ENCODE measurements around the gene TNIP1. TPM values are rescaled to one million over a fixed set of nuclear protein-coding genes. Genes with fewer than 3 reads are reported as not detected.
A peak's percentile ranks its signal among the peaks of the same experiment; 100 is the strongest.

TNIP1 gene
- total RNA-seq, 1 donor from 2014 or later: 120 TPM

DNA sequence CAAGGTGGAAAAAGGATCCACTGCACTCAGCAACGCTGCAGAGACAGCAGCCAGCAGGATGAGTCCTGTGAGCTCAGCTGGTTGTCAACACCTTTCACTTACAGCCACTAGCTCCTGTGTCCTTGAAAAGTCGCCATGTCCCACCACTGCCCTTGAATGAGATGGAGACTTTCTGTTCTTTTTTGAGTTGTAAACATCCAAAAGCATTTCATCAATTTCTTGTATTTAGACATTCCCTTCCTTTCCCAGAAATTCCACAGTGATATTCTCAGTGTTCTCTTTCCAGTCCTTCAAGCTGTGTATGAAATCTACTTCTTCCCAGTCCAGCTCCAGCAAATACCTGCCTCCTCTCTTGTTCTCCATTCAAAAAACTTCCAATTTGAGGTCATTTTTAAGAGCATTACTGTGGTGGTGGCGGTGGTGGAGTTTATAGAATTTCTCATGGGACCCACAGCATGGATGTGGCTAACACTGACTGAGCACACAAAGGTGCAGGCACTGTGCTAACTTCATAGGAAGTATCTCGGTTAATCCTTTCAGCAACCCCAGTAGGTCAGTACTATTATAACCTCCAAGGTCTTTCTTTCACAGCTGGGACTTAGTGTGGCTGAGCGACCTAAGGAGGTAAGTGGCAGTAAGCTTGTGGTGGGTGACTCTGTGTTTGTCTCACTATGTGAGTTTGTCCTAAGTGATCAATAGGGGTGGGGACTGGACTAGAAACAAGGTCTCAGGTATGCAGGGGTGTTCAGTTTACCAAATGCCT lies 75.5 kb downstream of the TNIP1 start:
- intact Hi-C loops (cut with DNase I): no loop called here
- Histone ChIP-seq H3K27ac (peak overlapping the region; percentile 89), H3K36me3 (no peaks in the 10 kb centered on the region), H3K9me3 (no peaks in the 10 kb centered on the region), H3K4me3 (peak overlapping the region; percentile 25), H3K4me1 (peaks cover 46% of the 10 kb centered on the region), H3K27me3 (no peaks in the 10 kb centered on the region)
- TF ChIP-seq, protein P1, sequence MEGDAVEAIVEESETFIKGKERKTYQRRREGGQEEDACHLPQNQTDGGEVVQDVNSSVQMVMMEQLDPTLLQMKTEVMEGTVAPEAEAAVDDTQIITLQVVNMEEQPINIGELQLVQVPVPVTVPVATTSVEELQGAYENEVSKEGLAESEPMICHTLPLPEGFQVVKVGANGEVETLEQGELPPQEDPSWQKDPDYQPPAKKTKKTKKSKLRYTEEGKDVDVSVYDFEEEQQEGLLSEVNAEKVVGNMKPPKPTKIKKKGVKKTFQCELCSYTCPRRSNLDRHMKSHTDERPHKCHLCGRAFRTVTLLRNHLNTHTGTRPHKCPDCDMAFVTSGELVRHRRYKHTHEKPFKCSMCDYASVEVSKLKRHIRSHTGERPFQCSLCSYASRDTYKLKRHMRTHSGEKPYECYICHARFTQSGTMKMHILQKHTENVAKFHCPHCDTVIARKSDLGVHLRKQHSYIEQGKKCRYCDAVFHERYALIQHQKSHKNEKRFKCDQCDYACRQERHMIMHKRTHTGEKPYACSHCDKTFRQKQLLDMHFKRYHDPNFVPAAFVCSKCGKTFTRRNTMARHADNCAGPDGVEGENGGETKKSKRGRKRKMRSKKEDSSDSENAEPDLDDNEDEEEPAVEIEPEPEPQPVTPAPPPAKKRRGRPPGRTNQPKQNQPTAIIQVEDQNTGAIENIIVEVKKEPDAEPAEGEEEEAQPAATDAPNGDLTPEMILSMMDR (IDR thresholded peaks at IDR 0.05): no peak
- peak; percentile 18 for ATAC-seq
- DNase-seq: no peak

DNA sequence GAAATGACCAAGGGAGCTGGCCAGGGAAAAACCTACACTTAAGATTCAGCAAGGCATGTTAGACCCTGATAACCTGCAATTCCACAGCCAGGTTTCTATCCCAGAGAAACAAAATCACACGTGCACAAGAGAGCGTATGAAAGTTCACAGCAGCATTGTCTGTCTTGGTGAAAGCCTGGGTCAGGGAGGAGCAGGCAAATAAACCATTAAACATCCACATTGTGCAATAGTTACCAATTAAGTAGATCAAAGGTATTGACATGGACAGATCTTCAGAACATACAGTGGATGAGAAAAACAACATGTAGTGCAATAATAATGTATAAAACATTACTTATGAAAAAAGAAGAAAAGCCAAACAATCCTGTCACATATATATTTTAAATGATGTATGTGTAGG lies 76.3 kb downstream of the TNIP1 start:
- no peaks in the 10 kb centered on the region for H3K36me3 ChIP-seq
- ATAC-seq (no peak), DNase-seq (no peak)
- peak overlapping the region; percentile 89 for H3K27ac ChIP-seq
- H3K27me3 ChIP-seq: no peaks in the 10 kb centered on the region
- no peaks in the 10 kb centered on the region for H3K9me3 ChIP-seq
- peaks cover 46% of the 10 kb centered on the region for H3K4me1 ChIP-seq
- intact Hi-C loops (cut with DNase I): loop anchor here (5.0 kb wide), 1 partner anchor 113 kb away; no protein-coding TSS in a partner anchor
- no peak overlapping the region for H3K4me3 ChIP-seq
- TF ChIP-seq, protein P1 (IDR thresholded peaks at IDR 0.05): no peak

DNA sequence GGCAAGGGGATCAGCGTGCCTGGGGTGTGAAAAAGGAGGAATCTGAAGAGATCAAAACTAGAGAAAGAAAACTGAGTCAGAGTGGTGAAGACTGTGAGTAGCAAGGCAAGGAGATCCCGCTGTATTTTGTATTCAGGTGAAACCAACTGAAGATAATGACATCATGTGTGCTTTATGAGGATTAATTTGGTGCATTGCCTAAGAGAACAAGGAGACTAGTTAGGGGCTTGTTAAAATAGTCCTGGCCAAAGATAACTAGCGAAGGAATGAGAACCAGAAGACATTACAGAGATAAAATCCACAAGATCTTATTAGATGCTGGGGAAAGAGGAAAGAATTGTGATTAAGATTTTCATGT lies 77.4 kb downstream of the TNIP1 start:
- no peaks in the 10 kb centered on the region for H3K9me3 ChIP-seq
- peak overlapping the region; percentile 89 for H3K27ac ChIP-seq
- DNase-seq: no peak
- H3K36me3 ChIP-seq: no peaks in the 10 kb centered on the region
- no peak for ATAC-seq
- no peak overlapping the region for H3K4me3 ChIP-seq
- H3K4me1 ChIP-seq: peaks cover 41% of the 10 kb centered on the region
- H3K27me3 ChIP-seq: no peaks in the 10 kb centered on the region
- TF ChIP-seq, protein P1 (IDR thresholded peaks at IDR 0.05): no peak
- intact Hi-C loops (cut with DNase I): loop anchor here (5.0 kb wide), 1 partner anchor 114 kb away; no protein-coding TSS in a partner anchor

DNA sequence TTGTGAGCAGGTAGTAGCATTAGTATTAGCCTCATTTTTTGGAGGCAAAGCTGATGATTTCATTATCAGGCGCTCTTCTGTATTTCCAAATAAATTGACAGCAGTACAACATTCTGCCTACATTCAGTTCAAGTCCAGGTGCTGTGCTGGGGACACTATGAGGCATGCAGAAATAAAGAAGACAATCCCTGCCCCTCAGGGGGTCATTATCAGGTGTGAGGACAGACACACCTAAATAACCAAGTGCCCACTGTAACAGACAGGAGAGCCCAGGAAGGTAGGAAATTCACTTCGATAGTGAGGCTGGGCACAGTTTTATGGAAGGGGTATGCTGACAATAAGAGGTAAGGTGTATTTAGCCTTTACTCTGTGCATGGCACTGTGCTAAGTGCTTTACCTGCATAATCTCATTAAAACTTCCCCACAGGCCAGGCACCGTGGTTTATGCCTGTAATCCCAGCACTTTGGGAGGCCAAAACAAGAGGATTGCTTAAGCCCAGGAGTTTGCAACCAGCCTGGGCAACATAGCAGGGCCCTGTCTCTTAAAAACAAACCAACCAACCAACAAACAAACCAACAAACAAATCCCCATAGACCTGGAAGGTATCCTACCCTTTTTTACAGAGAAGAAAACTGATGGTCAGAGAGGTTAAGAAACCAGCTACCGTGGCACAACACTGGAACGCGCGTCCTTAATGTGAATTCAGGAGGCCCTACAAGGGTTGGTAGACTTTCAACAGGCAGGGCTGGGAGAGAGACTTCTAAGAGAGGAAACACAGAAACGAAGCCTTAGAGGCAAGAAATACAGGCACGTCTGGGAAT lies 77.9 kb downstream of the TNIP1 start:
- DNase-seq: no peak
- TF ChIP-seq, protein P1 (IDR thresholded peaks at IDR 0.05): no peak
- Histone ChIP-seq H3K4me1 (peaks cover 37% of the 10 kb centered on the region), H3K27ac (peak overlapping the region; percentile 89), H3K4me3 (no peak overlapping the region), H3K36me3 (no peaks in the 10 kb centered on the region), H3K27me3 (no peaks in the 10 kb centered on the region), H3K9me3 (no peaks in the 10 kb centered on the region)
- ATAC-seq: no peak
- intact Hi-C loops (cut with DNase I): loop anchor here (5.0 kb wide), 1 partner anchor 114 kb away; no protein-coding TSS in a partner anchor

DNA sequence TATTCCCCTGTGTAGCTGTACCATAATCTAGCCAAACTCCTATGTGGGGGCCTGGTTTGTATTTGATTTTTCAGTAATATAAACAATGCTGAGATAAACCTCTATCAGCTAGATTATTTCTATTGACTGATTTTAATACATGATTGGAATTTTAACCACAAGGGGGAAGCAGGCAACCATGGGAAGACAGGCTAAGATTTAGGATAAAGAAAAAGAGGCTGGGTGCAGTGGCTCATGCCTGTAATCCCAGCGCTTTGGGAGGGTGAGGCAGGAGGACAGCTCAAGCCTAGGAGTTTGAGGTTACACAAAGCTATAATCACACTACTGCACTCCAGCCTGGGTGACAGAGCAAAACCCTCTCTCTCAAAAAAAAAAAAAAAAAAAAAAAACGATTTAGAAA lies 78.6 kb downstream of the TNIP1 start:
- intact Hi-C loops (cut with DNase I): loop anchor here (5.0 kb wide), 1 partner anchor 115 kb away; no protein-coding TSS in a partner anchor
- H3K27me3 ChIP-seq: no peaks in the 10 kb centered on the region
- no peak overlapping the region for H3K4me3 ChIP-seq
- H3K9me3 ChIP-seq: no peaks in the 10 kb centered on the region
- no peaks in the 10 kb centered on the region for H3K36me3 ChIP-seq
- no peak overlapping the region for H3K27ac ChIP-seq
- ATAC-seq (peak; percentile 24), DNase-seq (no peak)
- H3K4me1 ChIP-seq: peaks cover 31% of the 10 kb centered on the region
- TF ChIP-seq, protein P1 (IDR thresholded peaks at IDR 0.05): peak; percentile 65

Measured in upper lobe of right lung (tissue), 1 donor.